NCI-H1930 (cell line): Measurements from ENCODE around the gene RAP1GAP2.
"Not testable (repeated sequence)": the region's sequence is repeated elsewhere in the genome, so short reads cannot be mapped to it uniquely, and the experiment has no call there.

ENCODE experiments used
- DNase-seq, 2 experiments: peaks; one replicate each; lab custom pipeline; 2025; lab: John Stamatoyannopoulos, UW

Gene RAP1GAP2

GRCh38 chr17:2883544-2884213 is 87.4 kb downstream of the RAP1GAP2 start:
- peak; percentile 6 to 30 for DNase-seq

GRCh38 chr17:2885733-2886132 is 89.5 kb downstream of the RAP1GAP2 start:
- DNase-seq: no peak

- no peak for DNase-seq
Measured at GRCh38 chr17:2888326-2888725, 92.1 kb downstream of the RAP1GAP2 start.

- no peak for DNase-seq
Measured at GRCh38 chr17:2889256-2889655, 93.0 kb downstream of the RAP1GAP2 start.

GRCh38 chr17:2890778-2891177 is 94.5 kb downstream of the RAP1GAP2 start:
- DNase-seq: not testable (repeated sequence)

GRCh38 chr17:2892305-2892971 is 96.2 kb downstream of the RAP1GAP2 start:
- no peak for DNase-seq

- DNase-seq: no peak
Measured at GRCh38 chr17:2893422-2893914, 97.2 kb downstream of the RAP1GAP2 start.

- no peak for DNase-seq
Measured at GRCh38 chr17:2894782-2895181, 98.5 kb downstream of the RAP1GAP2 start.

GRCh38 chr17:2897605-2898004 is 101.4 kb downstream of the RAP1GAP2 start:
- no peak for DNase-seq

- DNase-seq: no peak
Measured at GRCh38 chr17:2898255-2898926, 102.2 kb downstream of the RAP1GAP2 start.

- no peak for DNase-seq
Measured at GRCh38 chr17:2899906-2900305, 103.7 kb downstream of the RAP1GAP2 start.

GRCh38 chr17:2900842-2901241 is 104.6 kb downstream of the RAP1GAP2 start:
- no peak for DNase-seq

GRCh38 chr17:2901582-2901981 is 105.3 kb downstream of the RAP1GAP2 start:
- no peak for DNase-seq

- no peak for DNase-seq
Measured at GRCh38 chr17:2902546-2902945, 106.3 kb downstream of the RAP1GAP2 start.

GRCh38 chr17:2903193-2903974 is 107.1 kb downstream of the RAP1GAP2 start:
- DNase-seq: no peak

- DNase-seq: no peak
Measured at GRCh38 chr17:2904135-2904534, 107.9 kb downstream of the RAP1GAP2 start.

- no peak for DNase-seq
Measured at GRCh38 chr17:2905269-2905668, 109.0 kb downstream of the RAP1GAP2 start.

GRCh38 chr17:2905696-2906501 is 109.7 kb downstream of the RAP1GAP2 start:
- no peak for DNase-seq

GRCh38 chr17:2906901-2907300 is 110.7 kb downstream of the RAP1GAP2 start:
- DNase-seq: no peak

GRCh38 chr17:2909175-2909845 is 113.1 kb downstream of the RAP1GAP2 start:
- no peak for DNase-seq

GRCh38 chr17:2909846-2910234 is 113.6 kb downstream of the RAP1GAP2 start:
- no peak for DNase-seq
